LNCaP clone FGC (cell line): ENCODE data around the gene COQ8A.

Source experiments
- DNase-seq: peaks from one replicate; pipeline ENCODE4 v3.0.0-alpha.2; 2011; ENCODE audit warnings: low read depth
- H3K4me3 ChIP-seq: 2 replicates; pipeline ENCODE4 v1.5.1; 2011; ENCODE audit warnings: mild to moderate bottlenecking, low read depth, low read length, control low read depth
- CTCF ChIP-seq: IDR thresholded peaks from 2 replicates; pipeline ENCODE4 v1.5.1; 2012; ENCODE audit warnings: mild to moderate bottlenecking; ENCODE audit not compliant: control insufficient read depth, insufficient read depth; ENCODE audit errors: extremely low read depth

COQ8A gene

GRCh38 chr1:226984521-226985238 is 44.6 kb downstream of the COQ8A start:
- no peak for TF ChIP-seq CTCF
- DNase-seq, result no peak
- no peak overlapping the region for H3K4me3 ChIP-seq

GRCh38 chr1:226985239-226985838 is 45.2 kb downstream of the COQ8A start:
- H3K4me3 ChIP-seq, result no peak overlapping the region
- no peak for TF ChIP-seq CTCF
- DNase-seq, result no peak

GRCh38 chr1:226985839-226986463 is 45.9 kb downstream of the COQ8A start:
- no peak overlapping the region for H3K4me3 ChIP-seq
- no peak for TF ChIP-seq CTCF
- no peak for DNase-seq

- no peak for DNase-seq
- no peak overlapping the region for H3K4me3 ChIP-seq
- TF ChIP-seq CTCF, result no peak
Measured at GRCh38 chr1:226986496-226987178, 46.5 kb downstream of the COQ8A start.

GRCh38 chr1:226987179-226987536 is 47.1 kb downstream of the COQ8A start:
- no peak for TF ChIP-seq CTCF
- H3K4me3 ChIP-seq, result no peak overlapping the region
- DNase-seq, result no peak

- no peak for TF ChIP-seq CTCF
- 0 out of 2 replicates have a peak overlapping the region, but pooled peaks have one; percentile 3 for H3K4me3 ChIP-seq
- DNase-seq, result no peak
Measured at GRCh38 chr1:226987623-226988333, 47.7 kb downstream of the COQ8A start.
